Measurements from ENCODE around the gene SLC7A6OS. TPM values are rescaled to one million over a fixed set of nuclear protein-coding genes. Genes with fewer than 3 reads are reported as not detected.

The SLC7A6OS gene
- total RNA-seq, 1 donor from 2014 or later = 16.8 TPM

- H3K4me3 ChIP-seq = no peak overlapping the region
- H3K36me3 ChIP-seq = peaks cover 22% of the 10 kb centered on the region
- ATAC-seq = no peak
- no peak for DNase-seq
- TF ChIP-seq CTCF (IDR thresholded peaks at IDR 0.05) = no peak
- no peak overlapping the region for H3K27ac ChIP-seq
- H3K27me3 ChIP-seq (ENCODE audit: low read depth) = no peaks in the 10 kb centered on the region
- peaks cover 50% of the 10 kb centered on the region for H3K4me1 ChIP-seq
- H3K9me3 ChIP-seq = no peaks in the 10 kb centered on the region
- intact Hi-C loops (cut with DNase I) = no loop called here
Measured at GRCh38 chr16:68282064-68282452, 28.7 kb downstream of the SLC7A6OS start.

- H3K27me3 ChIP-seq (ENCODE audit: low read depth) = no peaks in the 10 kb centered on the region
- H3K4me1 ChIP-seq = peaks cover 48% of the 10 kb centered on the region
- H3K36me3 ChIP-seq = peaks cover 22% of the 10 kb centered on the region
- DNase-seq = no peak
- H3K9me3 ChIP-seq = no peaks in the 10 kb centered on the region
- intact Hi-C loops (cut with DNase I) = no loop called here
- H3K4me3 ChIP-seq = no peak overlapping the region
- ATAC-seq = no peak
- no peak overlapping the region for H3K27ac ChIP-seq
- TF ChIP-seq CTCF (IDR thresholded peaks at IDR 0.05) = no peak
Measured at GRCh38 chr16:68281368-68282063, 29.2 kb downstream of the SLC7A6OS start.

GRCh38 chr16:68279726-68280558 is 30.8 kb downstream of the SLC7A6OS start:
- H3K36me3 ChIP-seq = peaks cover 24% of the 10 kb centered on the region
- H3K9me3 ChIP-seq = no peaks in the 10 kb centered on the region
- no peak for TF ChIP-seq CTCF (IDR thresholded peaks at IDR 0.05)
- H3K4me1 ChIP-seq = peaks cover 35% of the 10 kb centered on the region
- no peak overlapping the region for H3K27ac ChIP-seq
- no peak overlapping the region for H3K4me3 ChIP-seq
- intact Hi-C loops (cut with DNase I) = no loop called here
- peak in 1 of 2 donors; percentile 49 for ATAC-seq
- H3K27me3 ChIP-seq (ENCODE audit: low read depth) = no peaks in the 10 kb centered on the region
- DNase-seq = no peak

GRCh38 chr16:68276223-68276622 is 34.5 kb downstream of the SLC7A6OS start:
- ATAC-seq (peak; percentile 58 to 62), DNase-seq (no peak)
- intact Hi-C loops (cut with DNase I) = no loop called here
- H3K36me3 ChIP-seq = peaks cover 27% of the 10 kb centered on the region
- no peak overlapping the region for H3K4me3 ChIP-seq
- no peaks in the 10 kb centered on the region for H3K27me3 ChIP-seq (ENCODE audit: low read depth)
- H3K27ac ChIP-seq = peak overlapping the region; percentile 53
- TF ChIP-seq CTCF (IDR thresholded peaks at IDR 0.05) = no peak
- H3K9me3 ChIP-seq = no peaks in the 10 kb centered on the region
- H3K4me1 ChIP-seq = peaks cover 28% of the 10 kb centered on the region

- Histone ChIP-seq H3K27me3 (ENCODE audit: low read depth) (no peaks in the 10 kb centered on the region), H3K9me3 (no peaks in the 10 kb centered on the region), H3K4me1 (peaks cover 33% of the 10 kb centered on the region), H3K4me3 (no peak overlapping the region), H3K36me3 (peaks cover 27% of the 10 kb centered on the region), H3K27ac (peak overlapping the region; percentile 53)
- ATAC-seq = no peak
- DNase-seq = no peak
- no peak for TF ChIP-seq CTCF (IDR thresholded peaks at IDR 0.05)
- intact Hi-C loops (cut with DNase I) = no loop called here
Measured at GRCh38 chr16:68275611-68276191, 35.0 kb downstream of the SLC7A6OS start.
